ENCODE measurements around the gene UTF1.

UTF1 gene

GRCh38 chr10:133258818-133259601 lies 29.0 kb downstream of the UTF1 start (continued):
- no peak for TF ChIP-seq ZNF391 (tag by site-specific recombination; IDR thresholded peaks at IDR 0.05; ENCODE audit: borderline replicate concordance, low read depth)
- no peak for TF ChIP-seq KLF7 (tag by site-specific recombination; IDR thresholded peaks at IDR 0.05; ENCODE audit: borderline replicate concordance)
- 0 out of 2 replicates have a peak, but pooled peaks have one; percentile 21 for TF ChIP-seq ZNF600 (tag by site-specific recombination; IDR thresholded peaks at IDR 0.05)
- TF ChIP-seq ZNF639 (tag by site-specific recombination; IDR thresholded peaks at IDR 0.05): 0 out of 2 replicates have a peak, but pooled peaks have one; percentile 60
- TF ChIP-seq ZNF292 (tag by site-specific recombination; IDR thresholded peaks at IDR 0.05; ENCODE audit: borderline replicate concordance, low read depth): no peak
- TF ChIP-seq ZNF768 (tag by site-specific recombination; IDR thresholded peaks at IDR 0.05): no peak
- no peak for TF ChIP-seq ZNF354C (tag by site-specific recombination; IDR thresholded peaks at IDR 0.05; ENCODE audit: borderline replicate concordance, low read depth)
- peak; percentile 19; the same call in 1 of the 2 replicates for TF ChIP-seq ZNF335 (tag by site-specific recombination; conservative IDR thresholded peaks at IDR 0.05)
- TF ChIP-seq PRDM10 (tag by site-specific recombination; IDR thresholded peaks at IDR 0.05): no peak
- TF ChIP-seq ZXDB (tag by site-specific recombination; IDR thresholded peaks at IDR 0.05): no peak
- TF ChIP-seq ZNF548 (tag by site-specific recombination; IDR thresholded peaks at IDR 0.05): no peak
- no peak for TF ChIP-seq ZNF266 (tag by site-specific recombination; IDR thresholded peaks at IDR 0.05; ENCODE audit: low read depth)
- TF ChIP-seq FEZF1 (tag by site-specific recombination; IDR thresholded peaks at IDR 0.05): no peak
- TF ChIP-seq ZNF324 (tag by site-specific recombination; IDR thresholded peaks at IDR 0.05): peak; percentile 59; the same call in 1 of the 2 replicates
- no peak for TF ChIP-seq ZNF791 (tag by site-specific recombination; IDR thresholded peaks at IDR 0.05)
- TF ChIP-seq ZNF398 (tag by site-specific recombination; IDR thresholded peaks at IDR 0.05): peak; percentile 58
- no peak for TF ChIP-seq ZNF529 (tag by site-specific recombination; IDR thresholded peaks at IDR 0.05; ENCODE audit: insufficient replicate concordance)
- peak; percentile 94 for TF ChIP-seq ATF2 (tag by site-specific recombination; IDR thresholded peaks at IDR 0.05; ENCODE audit: low read depth)
- no peak for TF ChIP-seq EGR2 (tag by site-specific recombination; IDR thresholded peaks at IDR 0.05; ENCODE audit: low read depth)
- no peak for TF ChIP-seq ZNF837 (tag by site-specific recombination; IDR thresholded peaks at IDR 0.05)
- no peak for TF ChIP-seq ZNF596 (tag by site-specific recombination; IDR thresholded peaks at IDR 0.05)
- TF ChIP-seq ZNF341 (tag by site-specific recombination; IDR thresholded peaks at IDR 0.05; ENCODE audit: low read depth): peak; percentile 32; the same call in 1 of the 2 replicates
